Spleen (tissue), 7 donors: ENCODE measurements around the gene KRT15.

Experiments
- POLR2A ChIP-seq, 3 donors: fragments of 450-650 bp; IDR thresholded peaks; one replicate each; pipeline ENCODE4 v1.5.1; 2017; ENCODE audit warnings: antibody characterized with exemption in 3 of 3, mild to moderate bottlenecking in 1 of 3
- POLR2AphosphoS5 ChIP-seq, 3 donors: sonication (generic); formaldehyde crosslinking; IDR thresholded peaks; one replicate each; pipeline ENCODE4 v1.5.1; 2017; ENCODE audit warnings: antibody characterized with exemption in 3 of 3
- TF ChIP-seq, protein P1 (sequence below), 11 experiments: fragments of 200-600 bp in 7 of 11; fragments of 450-650 bp in 4 of 11; sonication (generic) in 4 of 11; IDR thresholded peaks in 8 of 11; conservative IDR thresholded peaks in 3 of 11; 1 replicate in 7 of 11; 2 replicates in 4 of 11; pipeline versions ENCODE4 v1.4.0 to v1.8.0; 2016 to 2021; ENCODE audit warnings: antibody characterized with exemption in 11 of 11, inconsistent platforms in 4 of 11, mild to moderate bottlenecking in 1 of 11
- donor health status: DM: no; HTN: no; CAD: no; lungs with moderate emphysema.
- donor health status: DM: no; HTN: no; CAD: no.
- donor health status: DM: no; HTN: no; CAD: no.

DNA sequence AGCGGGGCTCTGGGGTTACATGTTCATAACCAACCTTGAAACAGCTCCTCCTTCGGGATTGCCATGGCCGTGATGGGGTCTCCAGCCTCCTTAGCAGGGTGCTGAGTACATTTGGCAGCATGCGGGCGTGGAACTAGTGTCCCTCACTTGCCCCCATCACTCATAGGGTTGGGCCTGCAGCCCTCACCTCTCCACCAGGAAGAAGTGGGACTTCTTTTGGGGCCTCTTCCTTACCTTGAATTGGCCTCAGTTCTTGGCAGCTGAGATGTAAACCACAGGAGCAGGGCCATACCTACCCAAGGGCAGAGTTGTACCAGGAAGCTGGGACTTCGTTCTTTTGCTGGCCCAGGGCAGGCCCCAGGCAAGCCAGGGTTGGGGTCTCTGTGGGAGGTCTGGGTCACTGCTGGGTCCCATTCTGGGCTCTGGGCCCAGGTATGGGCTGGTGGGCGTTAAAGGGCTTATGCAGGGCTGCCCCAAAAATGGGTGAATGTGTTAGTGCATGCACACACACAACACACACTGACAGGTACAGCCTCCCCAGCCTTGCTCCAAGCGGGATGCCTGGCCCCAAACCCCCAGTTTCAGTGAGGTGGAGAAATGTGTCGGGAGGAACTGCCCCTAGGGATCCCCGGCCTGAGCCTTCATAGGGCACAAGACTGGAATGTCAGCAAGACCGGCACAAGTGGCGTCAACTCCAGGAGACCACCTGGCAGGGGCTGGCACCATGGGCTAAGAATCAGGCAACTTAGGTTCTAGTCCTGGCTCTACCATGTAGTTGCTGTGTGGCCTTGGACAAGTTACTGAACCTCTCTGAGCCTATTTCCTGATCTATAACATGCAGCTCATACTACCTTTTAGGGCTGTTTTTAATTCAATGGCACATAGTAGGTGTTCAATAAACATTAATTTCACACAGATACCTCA is 3.9 kb upstream of the KRT15 start:
- no peak for TF ChIP-seq POLR2AphosphoS5 (IDR thresholded peaks at IDR 0.05)
- TF ChIP-seq, protein P1, sequence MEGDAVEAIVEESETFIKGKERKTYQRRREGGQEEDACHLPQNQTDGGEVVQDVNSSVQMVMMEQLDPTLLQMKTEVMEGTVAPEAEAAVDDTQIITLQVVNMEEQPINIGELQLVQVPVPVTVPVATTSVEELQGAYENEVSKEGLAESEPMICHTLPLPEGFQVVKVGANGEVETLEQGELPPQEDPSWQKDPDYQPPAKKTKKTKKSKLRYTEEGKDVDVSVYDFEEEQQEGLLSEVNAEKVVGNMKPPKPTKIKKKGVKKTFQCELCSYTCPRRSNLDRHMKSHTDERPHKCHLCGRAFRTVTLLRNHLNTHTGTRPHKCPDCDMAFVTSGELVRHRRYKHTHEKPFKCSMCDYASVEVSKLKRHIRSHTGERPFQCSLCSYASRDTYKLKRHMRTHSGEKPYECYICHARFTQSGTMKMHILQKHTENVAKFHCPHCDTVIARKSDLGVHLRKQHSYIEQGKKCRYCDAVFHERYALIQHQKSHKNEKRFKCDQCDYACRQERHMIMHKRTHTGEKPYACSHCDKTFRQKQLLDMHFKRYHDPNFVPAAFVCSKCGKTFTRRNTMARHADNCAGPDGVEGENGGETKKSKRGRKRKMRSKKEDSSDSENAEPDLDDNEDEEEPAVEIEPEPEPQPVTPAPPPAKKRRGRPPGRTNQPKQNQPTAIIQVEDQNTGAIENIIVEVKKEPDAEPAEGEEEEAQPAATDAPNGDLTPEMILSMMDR (IDR thresholded peaks at IDR 0.05 in 8 of 11, conservative IDR thresholded peaks at IDR 0.05 in 3 of 11), result no peak
- TF ChIP-seq POLR2A (IDR thresholded peaks at IDR 0.05), result no peak
